ENCODE data around the gene TSPAN10.

Gene TSPAN10

GRCh38 chr17:81665205-81666091 lies 28.5 kb downstream of the TSPAN10 start:
- peak; percentile 69 to 76 for DNase-seq

DNA sequence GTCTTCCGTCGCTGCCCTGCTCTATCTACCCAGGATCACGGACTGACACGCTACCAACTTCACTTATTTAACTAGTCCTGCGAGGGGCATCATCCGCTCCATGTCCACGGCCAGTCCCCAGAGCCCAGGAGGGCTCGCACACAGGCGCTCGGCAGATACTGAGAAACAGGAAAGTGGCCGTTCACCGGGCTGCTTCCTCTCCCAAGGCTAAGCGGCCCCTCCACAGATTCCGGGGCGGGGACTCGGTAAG lies 29.0 kb downstream of the TSPAN10 start:
- DNase-seq, result no peak

DNA sequence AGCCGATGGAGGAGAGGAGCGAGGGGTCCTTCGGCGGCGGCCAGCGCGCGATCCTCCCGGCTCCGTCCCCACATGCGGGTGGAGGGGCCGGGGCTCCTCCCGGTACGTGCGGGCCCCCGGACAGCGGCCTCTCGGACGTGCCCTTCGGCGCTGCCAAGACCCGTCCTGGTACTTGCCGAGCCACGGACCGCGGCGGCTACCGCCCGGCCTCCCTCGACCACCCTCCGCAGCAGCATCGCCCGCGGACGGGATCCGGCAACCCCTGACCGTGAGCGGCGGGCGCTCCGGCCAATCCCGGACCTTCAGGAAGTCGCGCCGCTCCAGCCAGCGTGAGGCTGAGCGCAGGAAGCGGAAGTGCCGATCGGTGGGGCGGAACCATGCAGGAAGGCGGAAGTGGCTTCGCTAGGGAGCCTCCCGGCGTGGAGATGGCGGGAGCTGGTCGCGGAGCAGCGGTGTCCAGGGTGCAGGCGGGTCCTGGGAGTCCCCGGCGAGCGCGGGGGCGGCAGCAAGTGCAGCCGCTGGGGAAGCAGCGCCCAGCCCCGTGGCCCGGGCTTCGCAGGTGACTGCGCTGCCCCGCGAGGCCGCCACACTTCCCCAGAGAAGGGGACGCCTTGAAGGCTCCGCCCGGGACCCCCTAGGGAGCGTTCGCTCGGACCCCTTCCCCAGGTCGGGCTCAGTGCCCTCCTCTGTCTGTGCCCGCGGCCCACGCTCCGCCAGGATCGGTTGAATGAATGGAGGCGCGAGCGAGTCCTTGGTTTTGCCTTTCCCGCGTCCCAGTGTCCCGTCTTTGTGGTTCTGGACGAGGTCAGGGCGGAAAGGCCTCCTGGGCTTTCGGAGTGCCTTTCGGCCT lies 29.6 kb downstream of the TSPAN10 start, which contains the start of the genes CCDC137 and OXLD1:
TSS of gene CCDC137 (plus strand) at position 396 of the 850 bp plus-strand sequence. CDS start at position 426, 30 bp downstream.
TSS of gene OXLD1 (minus strand) at position 264 of the 850 bp plus-strand sequence. CDS start at position 236, 28 bp downstream.
- DNase-seq, result peak; percentile 94 to 95

- peak in 1 of 2 experiments; percentile 24 for DNase-seq
Observed at GRCh38 chr17:81667754-81668153, 30.8 kb downstream of the TSPAN10 start.

DNA sequence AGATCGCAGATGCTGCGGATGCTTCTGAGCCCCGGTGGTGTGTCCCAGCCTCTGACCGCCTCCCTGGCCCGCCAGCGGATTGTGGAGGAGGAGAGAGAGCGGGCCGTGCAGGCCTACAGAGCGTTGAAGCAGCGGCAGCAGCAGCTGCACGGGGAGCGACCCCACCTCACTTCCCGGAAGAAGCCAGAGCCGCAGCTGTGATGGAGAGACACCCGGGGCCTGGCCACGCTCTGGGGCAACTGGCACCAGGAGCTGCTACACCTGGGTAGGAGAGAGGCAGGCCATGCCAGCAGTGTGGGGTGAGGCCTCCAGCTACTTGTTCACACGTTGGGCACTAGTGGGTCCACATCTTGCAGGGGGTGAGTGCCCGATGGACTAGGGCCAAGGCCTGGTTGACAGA lies 35.5 kb downstream of the TSPAN10 start:
- no peak for DNase-seq

DNA sequence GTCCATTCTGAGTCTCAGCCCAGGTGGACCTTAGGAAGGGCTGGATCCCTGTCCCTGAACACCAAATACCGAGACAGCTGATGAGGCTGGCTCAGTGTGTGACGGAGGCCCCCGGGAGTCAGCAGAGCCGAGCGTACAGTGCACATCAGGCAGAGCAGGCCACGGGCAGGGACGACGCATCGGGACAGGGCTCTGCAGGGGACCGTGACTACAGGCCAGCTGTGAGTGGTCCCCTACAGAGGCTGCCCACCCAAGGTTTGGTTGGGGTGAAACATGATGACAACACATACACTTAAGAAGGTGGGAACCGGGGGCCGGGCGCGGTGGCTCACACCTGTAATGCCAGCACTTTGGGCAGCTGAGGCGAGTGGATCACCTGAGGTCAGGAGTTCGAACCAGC lies 36.0 kb downstream of the TSPAN10 start:
- DNase-seq, result no peak

- no peak for DNase-seq
Observed at GRCh38 chr17:81673561-81674258, 36.7 kb downstream of the TSPAN10 start.

DNA sequence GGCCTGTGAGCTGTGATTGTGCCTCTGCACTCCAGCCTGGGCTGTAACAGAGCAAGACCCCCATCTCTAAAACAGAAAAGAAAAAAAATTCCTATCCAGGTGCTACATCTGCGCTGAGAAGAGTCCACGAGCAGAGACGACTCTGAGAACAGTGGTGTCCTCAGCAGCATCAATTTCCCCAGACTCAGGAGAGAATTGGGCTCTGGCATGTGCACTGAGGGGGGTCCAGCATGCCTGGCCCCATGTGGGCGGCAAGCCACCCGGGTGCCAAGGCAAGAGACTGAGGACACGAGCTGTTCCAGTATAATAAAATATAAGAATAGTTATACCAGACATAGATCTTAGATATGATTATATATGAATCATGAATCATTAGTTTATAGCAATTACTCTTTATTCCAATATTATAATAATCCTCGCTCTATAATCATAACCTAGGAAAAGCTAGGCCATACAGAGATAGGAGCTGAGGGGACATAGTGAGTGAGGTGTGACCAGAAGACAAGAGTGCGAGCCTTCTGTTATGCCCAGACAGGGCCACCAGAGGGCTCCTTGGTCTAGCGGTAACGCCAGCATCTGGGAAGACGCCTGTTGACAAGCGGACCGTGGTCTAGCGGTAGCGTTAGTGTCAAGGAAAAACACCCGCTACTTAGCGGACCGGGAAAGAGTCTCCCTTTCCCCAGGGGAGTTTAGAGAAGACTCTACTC lies 38.7 kb downstream of the TSPAN10 start:
- peak; percentile 36 to 46 for DNase-seq

- DNase-seq, result no peak
Observed at GRCh38 chr17:81676906-81677305, 39.9 kb downstream of the TSPAN10 start.

DNA sequence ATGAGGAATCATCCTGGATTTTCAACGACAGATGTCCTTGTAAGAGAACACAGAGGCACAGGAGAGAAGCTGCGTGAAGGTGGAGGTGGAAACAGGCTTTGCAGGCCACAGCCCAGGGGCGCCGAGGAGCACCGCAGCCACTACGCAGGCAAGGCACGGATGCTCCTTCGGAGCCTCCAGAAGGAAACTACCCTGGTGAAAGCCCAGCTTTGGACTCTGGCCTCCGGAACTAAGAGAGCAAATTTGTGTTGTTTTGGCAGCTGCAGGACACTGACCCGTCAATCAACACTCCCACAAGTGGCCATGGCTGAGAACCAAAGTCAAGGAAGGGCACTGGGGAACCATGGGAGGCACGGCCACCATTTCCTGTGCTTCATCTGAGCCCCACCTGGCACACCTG lies 43.2 kb downstream of the TSPAN10 start:
- no peak for DNase-seq

GRCh38 chr17:81681672-81682071 lies 44.7 kb downstream of the TSPAN10 start:
- no peak for DNase-seq

- no peak for DNase-seq
Observed at GRCh38 chr17:81682565-81683207, 45.7 kb downstream of the TSPAN10 start.

DNA sequence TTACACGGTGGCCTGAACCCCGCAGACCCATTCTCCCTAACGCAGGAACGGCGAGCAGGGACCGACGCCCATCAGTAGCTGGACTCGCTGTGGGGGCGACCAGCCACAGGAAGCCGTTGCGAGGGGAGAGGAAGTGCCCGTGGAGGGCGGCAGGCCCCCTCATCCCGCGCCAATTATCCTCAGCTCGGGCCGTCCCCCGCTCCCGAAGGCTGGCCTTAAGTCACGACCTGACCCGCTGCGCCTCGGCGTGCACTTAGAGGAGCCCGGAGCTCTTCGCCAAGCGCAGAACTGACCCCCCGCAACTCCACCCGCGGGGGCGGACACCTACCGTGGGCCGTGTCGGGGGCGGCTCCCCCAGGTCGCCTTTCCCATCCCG lies 46.2 kb downstream of the TSPAN10 start:
- DNase-seq, result peak in 1 of 2 experiments; percentile 24

DNA sequence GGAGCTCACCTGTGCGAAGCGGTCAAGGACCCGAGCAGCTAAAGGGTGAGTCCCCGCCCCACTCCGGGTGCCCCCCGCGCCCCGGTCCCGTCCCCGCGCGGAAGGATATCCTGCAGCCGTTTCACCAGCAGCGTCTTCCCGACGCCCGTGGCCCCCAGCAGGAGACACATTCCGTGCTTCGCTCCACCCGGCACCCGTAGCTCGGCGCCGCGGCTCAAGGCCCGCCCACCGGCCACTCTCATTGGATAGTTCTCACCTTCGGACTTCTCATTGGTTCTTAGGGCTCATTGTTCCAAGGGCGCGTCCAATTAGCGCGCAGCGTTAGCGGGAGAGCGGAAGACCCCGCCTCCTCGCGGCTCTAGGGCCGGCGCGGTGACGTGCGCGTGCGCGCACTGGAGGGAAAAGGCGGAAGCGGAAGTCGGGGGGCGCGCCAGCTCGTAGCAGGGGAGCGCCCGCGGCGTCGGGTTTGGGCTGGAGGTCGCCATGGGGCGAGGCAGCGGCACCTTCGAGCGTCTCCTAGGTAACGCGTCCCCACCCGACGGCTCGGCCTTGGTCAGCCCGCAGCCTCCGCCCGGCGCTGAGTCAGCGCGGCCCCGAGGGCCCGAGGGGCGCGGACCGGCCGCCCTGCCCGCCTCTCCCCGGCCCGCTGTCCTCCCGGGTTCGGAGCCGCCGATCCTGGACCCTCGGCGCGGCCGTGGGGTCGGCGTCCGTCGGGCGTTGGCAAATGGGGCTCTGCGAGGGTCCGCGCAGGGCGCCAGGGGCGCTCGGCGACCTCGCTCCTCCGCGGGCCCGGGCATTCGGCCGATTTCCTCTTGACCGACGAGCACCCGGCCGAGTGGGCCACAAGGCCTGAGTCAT lies 46.8 kb downstream of the TSPAN10 start, which contains the start of the genes ARL16 and HGS:
TSS of gene ARL16 (minus strand) at position 214 of the 858 bp plus-strand sequence. CDS start at position 170, 44 bp downstream.
TSS of gene HGS (plus strand) at position 428 of the 858 bp plus-strand sequence. CDS start at position 484, 56 bp downstream.
- peak; percentile 97 to 98 for DNase-seq

- DNase-seq, result peak in 1 of 2 experiments; percentile 16
Observed at GRCh38 chr17:81684442-81684911, 47.5 kb downstream of the TSPAN10 start.

DNA sequence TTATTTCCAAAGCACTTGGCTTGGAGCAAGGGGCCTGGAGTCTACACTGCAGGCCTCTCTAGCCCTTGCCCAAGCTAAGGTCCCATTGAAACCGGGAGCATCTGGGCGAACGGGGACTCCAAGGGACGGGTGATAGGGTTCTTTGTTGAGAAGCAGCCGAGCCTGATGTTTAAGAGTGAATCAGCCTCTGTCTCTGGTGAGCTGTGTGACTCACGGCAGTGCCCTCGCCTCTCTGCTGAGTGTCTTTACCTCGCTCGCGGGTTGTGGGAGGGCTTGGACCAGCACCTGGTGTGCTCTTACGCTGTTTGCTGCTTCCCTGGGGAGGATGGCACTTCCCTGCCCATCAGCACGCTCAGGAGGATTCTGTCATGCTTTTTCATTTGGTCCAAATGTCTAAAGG lies 48.1 kb downstream of the TSPAN10 start:
- peak; percentile 57 to 60 for DNase-seq

GRCh38 chr17:81686614-81687013 lies 49.6 kb downstream of the TSPAN10 start:
- no peak for DNase-seq

DNA sequence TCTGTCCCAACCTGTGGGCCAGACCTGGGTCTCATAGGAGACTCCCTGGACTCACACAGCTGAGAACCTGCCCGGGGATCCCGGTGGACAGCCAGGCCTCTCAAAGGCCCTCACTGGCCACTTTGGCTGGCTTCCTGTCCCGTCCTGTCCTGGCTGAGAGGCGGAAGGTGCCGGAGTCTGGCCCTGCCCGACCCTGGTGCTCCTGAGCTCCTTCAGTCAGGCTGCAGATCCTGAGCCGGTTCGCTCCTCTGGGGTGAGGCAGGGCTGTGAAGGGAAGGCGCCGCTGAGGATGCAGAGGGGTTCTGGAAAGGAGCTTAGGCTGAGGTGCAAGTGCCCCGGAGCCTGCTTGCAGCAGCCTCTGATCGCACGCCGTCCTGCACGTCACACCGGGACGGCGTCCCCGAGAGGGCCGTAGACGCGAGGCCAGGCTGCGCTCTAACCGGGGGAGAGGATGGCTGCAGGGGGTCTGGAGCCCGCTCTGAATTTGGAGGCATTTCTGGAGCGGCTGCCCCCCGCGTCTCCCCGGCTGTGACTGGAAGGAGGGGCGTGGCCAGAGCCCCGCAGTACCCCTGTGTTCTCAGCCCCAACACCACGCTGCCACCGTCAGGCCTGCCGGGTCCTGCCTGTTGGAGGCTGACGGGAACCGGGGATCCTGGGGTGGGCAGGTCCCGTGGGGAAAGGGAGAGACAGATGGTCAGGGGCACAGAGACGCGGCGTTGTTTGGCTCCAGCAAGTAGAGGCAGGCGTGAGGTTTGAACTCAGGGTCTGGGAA lies 51.0 kb downstream of the TSPAN10 start:
- no peak for DNase-seq

DNA sequence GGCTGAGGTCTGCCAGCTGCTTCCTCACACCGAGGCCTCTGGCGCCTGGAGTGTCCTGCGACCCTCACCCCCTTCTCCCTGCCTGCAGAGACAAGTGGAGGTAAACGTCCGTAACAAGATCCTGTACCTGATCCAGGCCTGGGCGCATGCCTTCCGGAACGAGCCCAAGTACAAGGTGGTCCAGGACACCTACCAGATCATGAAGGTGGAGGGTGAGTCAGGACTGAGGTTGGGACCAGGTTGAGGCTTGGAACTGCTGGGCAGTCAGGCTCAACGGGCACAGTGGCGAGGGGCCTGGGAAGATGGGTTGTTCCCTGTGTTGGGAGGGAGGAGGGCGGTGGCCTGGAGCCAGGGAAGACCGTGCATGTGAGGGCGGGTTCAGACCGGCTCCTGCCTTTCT lies 51.6 kb downstream of the TSPAN10 start:
- DNase-seq, result no peak

GRCh38 chr17:81690066-81690465 lies 53.1 kb downstream of the TSPAN10 start:
- DNase-seq, result no peak
